Loucy (cell line): Measurements from ENCODE around the gene ALG14.
"Not testable (repeated sequence)": the region's sequence is repeated elsewhere in the genome, so short reads cannot be mapped to it uniquely, and the experiment has no call there.

Source experiments
- H2AFZ ChIP-seq: fragments of 200-600 bp; sonication (generic); 2 replicates; pipeline ENCODE4 v1.6.0; 2016; ENCODE audit warnings: antibody characterized with exemption, mild to moderate bottlenecking, low read length, moderate library complexity
- H3F3A ChIP-seq: fragments of 200-600 bp; 2 replicates; pipeline ENCODE4 v1.6.0; 2016; ENCODE audit warnings: antibody characterized with exemption, low read depth, mild to moderate bottlenecking
- H3K27me3 ChIP-seq: fragments of 200-600 bp; sonication (generic); 2 replicates; pipeline ENCODE4 v1.6.1; 2014; ENCODE audit warnings: low read length, mild to moderate bottlenecking; ENCODE audit not compliant: insufficient read depth, poor library complexity, severe bottlenecking
- H3K36me3 ChIP-seq: fragments of 200-600 bp; sonication (generic); 2 replicates; pipeline ENCODE4 v1.6.1; 2016; ENCODE audit warnings: low read length; ENCODE audit not compliant: insufficient read depth
- H3K4me1 ChIP-seq: fragments of 200-600 bp; sonication (generic); 2 replicates; pipeline ENCODE4 v1.5.1; 2014; ENCODE audit warnings: low read length, mild to moderate bottlenecking; ENCODE audit not compliant: insufficient read depth, poor library complexity, severe bottlenecking
- H3K4me2 ChIP-seq: fragments of 200-600 bp; sonication (generic); 2 replicates; pipeline ENCODE4 v1.6.0; 2014; ENCODE audit warnings: antibody characterized with exemption, low read length, low read depth, mild to moderate bottlenecking; ENCODE audit not compliant: poor library complexity, severe bottlenecking
- H3K4me3 ChIP-seq: fragments of 200-600 bp; sonication (generic); 2 replicates; pipeline ENCODE4 v1.5.1; 2014; ENCODE audit warnings: low read length, mild to moderate bottlenecking, mixed read lengths; ENCODE audit not compliant: poor library complexity, severe bottlenecking
- H3K79me2 ChIP-seq: fragments of 200-600 bp; sonication (generic); 2 replicates; pipeline ENCODE4 v1.6.1; 2014; ENCODE audit warnings: low read length; ENCODE audit not compliant: insufficient read depth
- H3K9ac ChIP-seq: fragments of 200-600 bp; sonication (generic); 2 replicates; pipeline ENCODE4 v1.6.0; 2014; ENCODE audit warnings: mild to moderate bottlenecking, low read depth, low read length, moderate library complexity; ENCODE audit not compliant: poor library complexity, severe bottlenecking
- H3K9me2 ChIP-seq: fragments of 200-600 bp; sonication (generic); replicated peaks from 2 replicates; pipeline ENCODE4 v1.6.1; 2016; ENCODE audit warnings: low read depth, low read length, mixed read lengths
- H3K9me3 ChIP-seq: fragments of 200-600 bp; sonication (generic); 2 replicates; pipeline ENCODE4 v1.6.1; 2014; ENCODE audit warnings: mild to moderate bottlenecking, antibody characterized with exemption, low read length, low read depth; ENCODE audit not compliant: insufficient read depth
- H4K20me1 ChIP-seq: fragments of 200-600 bp; sonication (generic); 2 replicates; pipeline ENCODE4 v1.6.0; 2014; ENCODE audit warnings: antibody characterized with exemption, low read length, mild to moderate bottlenecking; ENCODE audit not compliant: insufficient read depth, poor library complexity, severe bottlenecking
- EZH2phosphoT487 ChIP-seq: fragments of 200-600 bp; IDR thresholded peaks from 2 replicates; pipeline ENCODE4 v1.6.1; 2018; ENCODE audit warnings: antibody characterized with exemption, mild to moderate bottlenecking, moderate library complexity, borderline replicate concordance
- TF ChIP-seq, protein P1 (sequence below): fragments of 200-600 bp; sonication (generic); conservative IDR thresholded peaks from 2 replicates; pipeline ENCODE4 v1.5.1; 2014; ENCODE audit warnings: mild to moderate bottlenecking, antibody characterized with exemption, low read length

Gene ALG14

DNA sequence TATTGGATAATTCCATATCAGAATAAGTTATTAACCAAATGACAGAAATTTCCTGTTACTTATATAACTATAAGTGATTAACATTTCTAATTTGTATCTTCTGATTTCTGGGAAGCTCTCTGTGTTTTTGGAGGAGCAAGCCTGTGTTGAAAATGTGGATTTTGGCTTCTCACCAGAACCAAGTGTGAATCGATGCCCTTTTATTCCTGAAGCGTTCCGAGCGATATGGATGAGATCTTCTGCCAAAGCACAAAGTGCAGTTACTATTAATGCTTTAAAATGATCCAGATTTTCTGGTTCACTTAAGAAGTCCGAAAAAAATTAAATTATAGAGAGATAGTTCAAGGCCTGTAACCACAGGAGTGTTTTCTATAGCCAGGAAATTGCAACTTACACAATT is 22.8 kb downstream of the ALG14 start:
- Histone ChIP-seq H3K9ac (no peak overlapping the region), H3K9me3 (no peaks in the 10 kb centered on the region), H3K4me3 (no peak overlapping the region), H3K36me3 (no peaks in the 10 kb centered on the region), H3F3A (no peaks in the 10 kb centered on the region), H2AFZ (no peak overlapping the region), H3K79me2 (no peaks in the 10 kb centered on the region), H3K4me1 (no peaks in the 10 kb centered on the region), H3K9me2 (no peaks in the 10 kb centered on the region), H3K4me2 (no peak overlapping the region), H3K27me3 (no peaks in the 10 kb centered on the region), H4K20me1 (no peaks in the 10 kb centered on the region)
- TF ChIP-seq EZH2phosphoT487 = no peak
- TF ChIP-seq, protein P1, sequence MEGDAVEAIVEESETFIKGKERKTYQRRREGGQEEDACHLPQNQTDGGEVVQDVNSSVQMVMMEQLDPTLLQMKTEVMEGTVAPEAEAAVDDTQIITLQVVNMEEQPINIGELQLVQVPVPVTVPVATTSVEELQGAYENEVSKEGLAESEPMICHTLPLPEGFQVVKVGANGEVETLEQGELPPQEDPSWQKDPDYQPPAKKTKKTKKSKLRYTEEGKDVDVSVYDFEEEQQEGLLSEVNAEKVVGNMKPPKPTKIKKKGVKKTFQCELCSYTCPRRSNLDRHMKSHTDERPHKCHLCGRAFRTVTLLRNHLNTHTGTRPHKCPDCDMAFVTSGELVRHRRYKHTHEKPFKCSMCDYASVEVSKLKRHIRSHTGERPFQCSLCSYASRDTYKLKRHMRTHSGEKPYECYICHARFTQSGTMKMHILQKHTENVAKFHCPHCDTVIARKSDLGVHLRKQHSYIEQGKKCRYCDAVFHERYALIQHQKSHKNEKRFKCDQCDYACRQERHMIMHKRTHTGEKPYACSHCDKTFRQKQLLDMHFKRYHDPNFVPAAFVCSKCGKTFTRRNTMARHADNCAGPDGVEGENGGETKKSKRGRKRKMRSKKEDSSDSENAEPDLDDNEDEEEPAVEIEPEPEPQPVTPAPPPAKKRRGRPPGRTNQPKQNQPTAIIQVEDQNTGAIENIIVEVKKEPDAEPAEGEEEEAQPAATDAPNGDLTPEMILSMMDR = no peak

DNA sequence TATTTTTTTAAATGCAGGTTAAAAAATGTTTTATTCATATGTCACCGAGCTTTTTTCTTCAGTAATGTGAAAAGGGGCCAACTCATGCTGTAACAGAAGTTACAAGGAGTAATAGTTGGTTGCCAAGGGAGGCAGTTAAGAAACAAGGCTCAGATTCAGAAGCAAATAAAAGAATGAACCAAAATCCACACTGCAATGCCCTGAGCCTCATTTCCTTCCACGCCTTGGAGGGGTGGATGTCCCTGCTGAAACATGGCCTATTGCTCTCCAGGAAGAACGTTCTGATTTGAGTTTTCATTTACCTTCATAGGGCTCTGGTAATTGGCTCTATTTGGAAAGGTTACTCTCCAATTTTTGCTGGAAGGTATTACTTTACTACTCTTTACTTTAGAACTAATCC is 24.4 kb downstream of the ALG14 start:
- TF ChIP-seq EZH2phosphoT487 = no peak
- TF ChIP-seq, protein P1 = no peak
- Histone ChIP-seq H3K9ac (no peak overlapping the region), H4K20me1 (no peaks in the 10 kb centered on the region), H2AFZ (no peak overlapping the region), H3K9me3 (no peaks in the 10 kb centered on the region), H3K9me2 (no peaks in the 10 kb centered on the region), H3F3A (no peaks in the 10 kb centered on the region), H3K4me1 (no peaks in the 10 kb centered on the region), H3K4me2 (no peak overlapping the region), H3K36me3 (no peaks in the 10 kb centered on the region), H3K4me3 (no peak overlapping the region), H3K27me3 (no peaks in the 10 kb centered on the region), H3K79me2 (no peaks in the 10 kb centered on the region)

DNA sequence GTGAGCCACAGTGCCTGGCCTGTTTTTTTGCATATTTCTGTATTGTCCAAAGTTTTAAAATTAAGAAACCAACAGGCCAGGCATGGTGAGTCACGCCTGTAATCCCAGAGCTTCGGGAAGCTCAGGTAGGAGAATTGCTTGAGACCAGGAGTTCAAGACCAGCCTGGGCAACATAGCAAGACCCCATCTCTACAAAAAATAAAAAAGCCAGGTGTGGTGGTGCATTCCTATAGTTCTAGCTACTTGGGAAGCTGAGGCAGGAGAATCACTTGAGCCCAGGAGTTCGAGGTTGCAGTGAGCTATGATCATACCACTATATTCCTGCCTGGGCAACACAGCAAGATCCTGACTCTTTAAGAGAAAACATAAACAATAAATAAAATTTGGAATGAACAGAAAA is 25.1 kb downstream of the ALG14 start:
- H3K9me3 ChIP-seq, H3K9me2 ChIP-seq, H3K4me2 ChIP-seq, H3K4me1 ChIP-seq, H3F3A ChIP-seq, H3K27me3 ChIP-seq, H3K36me3 ChIP-seq, H4K20me1 ChIP-seq, H3K4me3 ChIP-seq, H3K9ac ChIP-seq, H2AFZ ChIP-seq, H3K79me2 ChIP-seq: not testable (repeated sequence)

DNA sequence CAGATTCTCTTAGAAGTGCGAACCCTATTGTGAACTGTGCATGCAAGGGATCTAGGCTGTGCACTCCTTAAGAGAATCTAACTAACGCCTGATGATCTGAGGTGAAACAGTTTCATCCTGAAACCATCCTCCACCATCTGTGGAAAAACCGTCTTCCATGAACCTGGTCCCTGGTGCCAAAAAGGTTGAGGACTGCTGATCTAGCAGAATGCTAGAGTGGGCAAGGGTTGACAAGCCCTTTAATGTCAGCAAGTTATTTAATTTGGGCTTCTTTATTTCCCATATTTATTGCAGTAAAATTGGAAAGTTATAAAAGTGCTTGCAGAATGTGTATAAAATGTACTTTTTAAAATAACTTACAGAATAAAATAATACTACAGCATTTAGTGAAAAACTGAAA is 26.4 kb downstream of the ALG14 start:
- Histone ChIP-seq H3K27me3 (no peaks in the 10 kb centered on the region), H3K9me2 (no peaks in the 10 kb centered on the region), H3K4me3 (no peak overlapping the region), H4K20me1 (no peaks in the 10 kb centered on the region), H3K36me3 (no peaks in the 10 kb centered on the region), H3K79me2 (no peaks in the 10 kb centered on the region), H3K4me2 (no peak overlapping the region), H3K9ac (no peak overlapping the region), H3K9me3 (no peaks in the 10 kb centered on the region), H3K4me1 (peaks cover 3% of the 10 kb centered on the region), H2AFZ (no peak overlapping the region), H3F3A (no peaks in the 10 kb centered on the region)
- TF ChIP-seq, protein P1 = no peak
- TF ChIP-seq EZH2phosphoT487 = no peak
